Inferior parietal cortex (tissue), 1 donor: ENCODE results near the gene TMEM231.
A peak's percentile ranks its signal among the peaks of the same experiment; 100 is the strongest.
"Not testable (repeated sequence)": the region's sequence is repeated elsewhere in the genome, so short reads cannot be mapped to it uniquely, and the experiment has no call there.

Experiments used
- DNase-seq: peaks from one replicate; pipeline ENCODE4 v3.0.0-alpha.2; 2016; ENCODE audit errors: extremely low spot score

The TMEM231 gene

GRCh38 chr16:75566758-75567255 lies 10.8 kb upstream of the TMEM231 start:
- DNase-seq: no peak

DNA sequence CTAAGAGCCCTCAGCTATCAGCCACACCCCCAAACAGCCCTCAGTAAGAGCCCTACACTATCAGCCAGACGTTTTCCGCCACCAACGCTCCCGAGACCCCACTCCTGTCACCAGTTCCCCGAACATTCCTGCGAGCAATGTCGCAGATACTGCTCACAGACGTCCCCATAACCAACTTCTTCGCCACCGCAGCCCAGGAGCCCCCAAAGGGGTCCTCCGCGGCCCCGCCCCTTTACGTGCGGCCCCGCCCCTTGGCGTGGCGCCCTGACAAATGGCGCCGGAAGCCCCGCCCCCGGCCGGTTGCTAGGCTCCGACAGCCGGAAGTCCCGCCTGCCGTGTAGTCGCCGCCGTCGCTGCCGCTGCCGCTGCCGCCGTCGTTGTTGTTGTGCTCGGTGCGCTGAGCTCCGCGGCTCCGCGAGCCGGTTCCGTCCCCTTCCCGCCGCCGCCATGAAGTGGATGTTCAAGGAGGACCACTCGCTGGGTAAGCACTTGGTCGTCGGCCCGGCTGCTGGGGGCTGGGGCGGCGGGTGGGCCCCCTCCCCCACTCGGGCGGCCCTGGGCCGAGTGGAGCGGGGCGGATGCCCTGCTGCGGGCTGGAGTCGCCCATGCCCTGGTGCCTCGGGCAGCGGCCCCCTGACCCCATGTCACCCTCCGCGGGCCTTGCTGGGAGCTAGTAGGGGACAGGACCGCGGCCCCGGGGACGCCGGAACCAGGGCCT lies 10.1 kb upstream of the TMEM231 start, which contains the start of gene GABARAPL2:
GABARAPL2 (plus strand) TSS at position 340 of the 718 bp plus-strand sequence; CDS start at position 448, 108 bp downstream.
- DNase-seq: peak; percentile 88

DNA sequence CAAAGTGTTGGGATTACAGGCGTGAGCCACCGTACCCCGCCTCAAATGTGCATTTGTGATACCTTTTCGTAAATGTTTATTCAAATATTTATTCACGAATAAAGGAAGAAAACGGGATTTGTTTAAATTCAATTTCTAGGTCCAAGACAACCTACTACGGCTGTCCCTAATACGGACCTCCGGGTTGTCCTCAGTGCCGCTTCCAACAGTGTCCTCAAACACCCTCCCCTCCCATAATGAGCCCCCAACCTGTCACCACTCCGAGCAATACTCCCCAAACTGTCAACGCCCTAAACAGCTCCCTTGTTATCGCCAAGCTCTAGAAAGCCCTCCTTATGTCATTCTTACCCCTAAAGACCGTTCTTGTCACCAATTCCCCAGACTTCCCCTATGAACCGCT lies 9.6 kb upstream of the TMEM231 start:
- DNase-seq: no peak

DNA sequence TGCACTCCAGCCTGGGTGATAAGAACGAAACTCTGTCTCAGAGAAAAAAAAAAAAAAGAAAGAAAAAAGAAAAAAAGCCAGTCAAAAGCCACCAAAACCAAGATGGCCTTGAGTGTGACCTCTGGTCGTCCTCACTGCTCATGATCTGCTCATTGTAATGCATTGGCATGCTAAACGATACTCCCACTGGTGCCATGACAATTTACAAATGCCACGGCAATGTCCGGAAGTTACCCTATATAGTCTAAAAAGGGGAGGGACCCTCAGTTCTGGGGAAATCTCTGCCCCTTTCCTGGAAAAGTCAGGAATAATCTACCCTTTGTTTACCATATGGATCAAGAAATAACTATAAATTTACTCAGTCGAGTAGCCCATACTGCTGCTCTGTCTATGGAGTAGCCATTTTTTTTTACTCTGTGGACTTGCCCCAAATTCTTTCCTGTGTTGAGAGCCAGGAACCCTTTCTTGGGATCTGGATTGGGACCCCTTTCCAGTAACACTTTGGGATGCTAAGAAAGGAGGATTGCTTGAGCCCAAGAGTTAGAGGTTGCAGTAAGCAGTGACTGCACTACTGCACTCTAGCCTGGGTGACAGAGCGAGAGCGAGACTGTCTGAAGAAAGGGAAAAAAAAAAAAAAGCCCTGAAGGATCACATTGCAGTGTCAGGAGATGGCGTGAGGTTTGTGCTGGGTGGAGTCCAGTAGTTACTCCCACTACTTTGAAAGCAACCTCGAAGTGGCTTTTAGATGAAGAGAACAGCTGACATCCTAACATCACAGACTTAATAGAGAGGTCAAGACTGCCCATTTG lies 3.7 kb upstream of the TMEM231 start:
- no peak for DNase-seq

DNA sequence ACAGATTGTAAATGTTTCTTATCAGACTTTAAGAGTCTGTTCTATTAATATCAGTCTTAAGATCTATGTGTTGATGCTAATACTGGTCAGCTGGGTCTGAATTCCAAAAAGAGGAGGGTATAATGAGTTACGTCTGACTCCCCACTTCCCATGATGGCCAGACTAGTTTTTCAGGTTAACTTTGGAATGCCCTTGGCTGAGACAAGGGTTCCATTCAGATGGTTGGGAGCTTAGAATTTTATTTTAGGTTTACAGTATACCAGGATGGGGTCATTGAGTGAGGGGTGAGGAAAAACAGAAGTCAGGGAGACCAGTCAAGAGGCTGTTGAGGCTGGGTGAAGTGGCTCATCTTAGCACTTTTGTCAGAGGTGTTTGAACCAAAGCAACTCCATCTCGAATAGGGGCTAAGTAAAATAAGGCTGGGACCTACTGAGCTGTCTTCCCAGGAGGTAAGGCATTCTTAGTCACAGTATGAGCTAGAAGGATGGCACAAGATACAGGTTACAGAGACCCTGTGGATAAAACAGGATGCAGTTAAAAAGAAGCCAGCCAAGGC lies 2.9 kb upstream of the TMEM231 start:
- DNase-seq: no peak

- no peak for DNase-seq
These were observed 439 bp upstream of the TMEM231 start for GRCh38 chr16:75556431-75556950.

DNA sequence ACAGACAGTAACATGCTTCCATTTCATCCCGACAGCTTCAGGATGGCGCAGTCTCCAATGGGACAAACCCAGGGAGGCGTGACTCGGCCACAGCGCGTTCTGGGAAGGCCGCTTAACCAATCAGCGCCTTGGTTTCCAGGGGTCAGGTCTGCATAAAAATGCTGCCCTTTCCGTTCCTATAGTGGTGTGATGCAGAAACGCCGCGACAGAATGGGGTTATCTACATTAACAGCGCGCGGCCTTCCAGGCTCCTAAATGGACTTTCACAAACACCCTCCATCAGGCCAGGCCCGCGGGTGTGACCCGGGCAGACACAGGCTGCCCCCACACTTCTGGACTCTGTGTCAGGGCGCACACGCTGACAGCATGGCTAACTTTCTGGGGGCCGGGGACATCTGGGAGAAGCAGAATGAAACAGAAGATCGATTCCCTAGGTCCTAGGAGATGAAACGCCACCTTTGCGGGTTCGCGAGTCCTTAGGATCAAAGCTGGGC lies 792 bp downstream of the TMEM231 start:
- DNase-seq: peak; percentile 87

GRCh38 chr16:75552951-75553350 lies 3.1 kb downstream of the TMEM231 start:
- DNase-seq: no peak

DNA sequence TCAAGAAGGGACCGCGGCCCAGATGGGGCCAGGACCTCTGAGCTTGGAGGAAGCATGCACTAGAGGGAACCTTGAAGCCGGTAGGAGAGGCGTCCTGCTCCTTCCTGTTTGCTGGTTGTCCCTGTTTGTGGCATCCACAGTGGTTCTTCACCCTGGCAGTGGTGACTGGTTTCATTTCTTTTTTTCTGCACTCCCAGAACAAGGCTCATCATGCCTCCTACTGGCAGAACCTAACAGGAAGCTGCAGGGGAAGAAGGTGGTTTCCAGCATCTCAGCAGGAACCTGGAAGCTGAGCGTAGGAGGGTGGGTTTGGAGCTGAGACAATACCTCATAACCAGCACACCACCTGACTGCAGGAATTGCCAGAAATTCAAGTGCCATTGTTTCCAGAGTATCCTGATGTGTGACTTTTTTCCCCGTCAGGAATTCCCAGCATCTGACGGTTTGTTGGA lies 5.8 kb downstream of the TMEM231 start:
- peak; percentile 72 for DNase-seq

DNA sequence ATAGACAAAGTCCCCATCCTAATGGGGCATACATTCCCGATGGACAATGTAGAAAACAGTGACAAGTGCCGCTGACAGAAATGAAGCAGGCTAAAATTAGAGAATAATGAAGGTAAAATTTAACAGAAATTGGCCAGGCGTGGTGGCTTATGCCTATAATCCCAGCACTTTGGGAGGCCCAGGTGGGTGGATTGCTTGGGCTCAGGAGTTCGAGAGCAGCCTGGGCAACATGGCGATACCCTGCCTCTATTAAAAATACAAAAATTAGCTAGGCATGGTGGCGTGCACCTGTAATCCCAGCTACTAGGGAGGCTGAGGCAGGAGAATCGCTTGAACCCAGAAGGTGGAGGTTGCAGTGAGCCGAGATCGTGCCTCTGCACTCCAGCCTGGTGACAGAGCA lies 7.6 kb downstream of the TMEM231 start:
- not testable (repeated sequence) for DNase-seq

DNA sequence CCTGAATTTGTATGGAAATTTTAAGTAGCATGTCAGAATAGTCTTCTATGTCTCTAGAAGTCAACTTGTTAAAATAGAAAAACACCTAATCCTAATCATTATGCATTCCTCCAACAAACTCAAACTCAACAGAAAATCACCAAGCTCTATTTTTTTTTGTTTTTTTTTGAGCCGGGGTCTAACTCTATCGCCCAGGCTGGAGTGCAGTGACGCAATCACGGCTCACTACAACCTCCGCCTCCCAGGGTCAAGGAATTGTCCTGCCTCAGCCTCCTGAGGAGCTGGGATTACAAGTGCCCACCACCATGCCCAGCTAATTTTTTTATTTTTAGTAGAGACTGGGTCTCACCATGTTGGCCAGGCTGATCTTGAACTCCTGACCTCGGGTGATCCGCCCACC lies 9.8 kb downstream of the TMEM231 start:
- DNase-seq: no peak

DNA sequence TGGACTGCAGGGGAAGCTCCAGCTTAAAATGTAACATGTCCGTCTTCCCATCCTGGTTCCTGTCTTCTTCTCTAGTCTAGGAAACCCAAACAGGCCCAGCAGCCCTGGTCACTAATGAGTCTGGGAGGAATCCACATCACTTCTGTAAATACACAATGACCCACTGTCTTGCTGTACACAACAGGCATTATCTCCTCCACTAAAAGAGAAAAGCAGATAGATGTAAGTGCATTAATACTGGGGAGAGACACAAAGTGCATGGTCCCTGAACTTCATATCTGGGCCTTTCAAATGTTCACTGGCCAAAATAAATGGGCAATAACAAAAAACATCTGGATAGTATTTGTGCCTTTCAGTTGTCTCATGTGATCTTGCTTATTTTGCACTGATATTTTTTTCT lies 10.2 kb downstream of the TMEM231 start:
- not testable (repeated sequence) for DNase-seq

DNA sequence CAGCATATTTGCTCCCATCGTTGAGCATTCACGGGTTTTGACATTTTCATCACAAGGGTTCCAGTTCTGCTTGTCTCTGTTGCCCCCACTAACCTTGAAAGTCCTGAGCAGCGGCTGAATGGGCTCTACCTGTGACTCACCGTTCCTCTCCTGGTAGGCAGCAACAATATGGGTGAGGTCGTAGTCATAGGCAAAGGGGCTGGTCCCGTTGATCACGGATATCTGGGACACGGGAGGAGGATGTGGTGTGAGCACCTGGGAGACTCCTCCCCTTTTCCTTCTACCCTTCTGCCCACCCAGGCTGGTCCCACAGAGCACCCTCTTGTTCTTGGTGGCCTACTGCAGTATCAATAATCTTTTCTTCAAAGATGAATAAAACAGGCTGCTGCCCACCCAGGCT lies 13.6 kb downstream of the TMEM231 start:
- DNase-seq: not testable (repeated sequence)

DNA sequence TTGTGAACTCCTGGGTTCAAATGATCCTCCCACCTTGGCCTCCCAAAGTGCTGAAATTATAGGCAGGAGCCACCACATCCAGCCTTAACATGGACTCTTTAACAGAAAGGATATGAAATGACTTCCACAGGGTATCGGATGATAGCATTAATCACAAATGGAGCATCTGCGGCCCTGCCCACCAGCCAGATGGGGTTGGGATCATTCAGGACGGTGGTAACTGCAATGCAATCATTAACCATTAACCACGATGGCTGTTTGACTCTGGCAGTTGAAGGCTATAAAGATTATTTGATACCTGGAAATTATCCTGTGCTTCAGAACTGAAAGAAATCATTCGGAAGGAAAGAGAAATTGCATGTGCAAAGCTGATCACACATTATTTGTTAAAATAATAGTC lies 14.8 kb downstream of the TMEM231 start:
- DNase-seq: no peak

- not testable (repeated sequence) for DNase-seq
These were observed 17.0 kb downstream of the TMEM231 start for GRCh38 chr16:75538882-75539565.

GRCh38 chr16:75537776-75538175 lies 18.3 kb downstream of the TMEM231 start:
- DNase-seq: no peak

- no peak for DNase-seq
These were observed 20.2 kb downstream of the TMEM231 start, which contains the start of gene CHST5 for GRCh38 chr16:75535901-75536300. Gene CHST5, minus strand, starts transcription at chr16:75536108. Its CDS starts 5,724 bp downstream, at chr16:75530384.

DNA sequence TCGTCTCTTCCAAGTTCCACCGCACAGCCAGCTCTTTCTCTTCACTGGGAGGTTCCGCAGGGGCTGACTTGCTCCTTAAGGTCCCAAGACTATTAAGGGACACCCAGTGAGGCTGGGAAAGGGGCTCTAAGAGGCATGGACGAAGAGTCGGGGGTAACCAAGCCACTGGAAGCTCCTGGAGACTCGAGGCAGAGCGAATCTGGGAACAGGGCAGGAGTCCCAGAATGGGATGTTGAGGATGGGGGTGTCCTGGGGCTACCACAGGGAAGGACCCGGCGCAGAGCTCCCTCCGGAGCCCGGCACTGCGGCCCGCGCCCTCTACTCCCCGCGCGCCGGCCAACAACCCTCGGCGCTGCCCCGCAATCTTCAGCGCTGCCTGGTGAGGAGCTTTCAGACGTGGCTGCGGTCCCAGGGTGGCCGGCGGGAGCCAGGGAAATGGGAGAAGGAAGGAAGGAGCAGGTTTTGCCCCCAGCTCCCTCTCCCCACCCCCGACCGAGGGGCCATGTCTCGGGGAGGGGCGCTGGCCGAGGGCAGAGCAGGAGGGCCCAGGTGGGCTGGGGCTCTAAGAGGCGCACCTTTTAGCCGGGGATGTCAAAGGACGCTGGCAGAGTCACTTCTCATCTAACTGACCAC lies 20.7 kb downstream of the TMEM231 start:
- no peak for DNase-seq

DNA sequence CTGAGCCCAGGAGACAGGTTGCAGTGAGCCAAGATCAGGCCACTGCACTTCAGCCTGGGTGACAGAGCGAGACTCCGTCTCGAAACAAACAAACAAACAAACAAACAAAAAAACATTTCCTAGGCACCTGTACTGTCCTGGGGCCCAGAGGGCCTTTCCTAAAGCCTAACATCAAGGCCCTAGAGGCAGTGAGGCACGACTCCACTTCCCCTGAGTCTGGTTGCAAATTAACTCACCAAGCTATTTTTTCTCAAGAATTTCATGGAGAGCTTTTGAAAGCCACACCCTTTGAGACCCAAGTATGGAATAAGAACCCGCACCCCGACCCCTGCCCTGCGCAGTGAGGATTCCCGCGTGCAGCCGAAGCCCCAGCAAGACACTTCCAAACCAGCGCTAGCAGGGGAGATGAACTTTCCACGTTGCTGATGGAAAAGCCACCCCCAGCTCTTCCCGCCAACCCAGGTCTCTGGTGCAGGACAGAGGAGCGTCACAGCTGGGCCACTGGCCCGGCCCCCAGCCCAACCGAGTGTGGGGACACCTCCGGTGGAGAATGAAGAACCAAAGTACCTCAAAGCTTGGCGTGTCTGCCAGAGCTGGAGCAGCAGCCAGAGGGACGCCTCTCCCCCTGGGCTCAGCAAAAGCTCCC lies 21.4 kb downstream of the TMEM231 start:
- no peak for DNase-seq

GRCh38 chr16:75532791-75533190 lies 23.3 kb downstream of the TMEM231 start:
- DNase-seq: no peak
